H9 (cell line): ENCODE data around the gene GNAI2. TPM values are rescaled to one million over a fixed set of nuclear protein-coding genes. Genes with fewer than 3 reads are reported as not detected.

ENCODE experiments used
- DNase-seq: peaks from one replicate; pipeline ENCODE4 v3.0.0-alpha.2; 2017
- H2AFZ ChIP-seq: one replicate; pipeline ENCODE4 v1.6.1; 2013; ENCODE audit warnings: mild to moderate bottlenecking, low read length, control low read depth, moderate library complexity
- H2AK5ac ChIP-seq: 2 replicates; pipeline ENCODE4 v1.6.1; 2013; ENCODE audit warnings: low read length, control low read depth, mixed read lengths; ENCODE audit not compliant: insufficient read length
- H2BK120ac ChIP-seq: one replicate; pipeline ENCODE4 v1.6.1; 2013; ENCODE audit warnings: low read depth, mild to moderate bottlenecking, low read length, control low read depth, inconsistent platforms; ENCODE audit not compliant: poor library complexity, severe bottlenecking
- H2BK12ac ChIP-seq: 2 replicates; pipeline ENCODE4 v1.6.1; 2013; ENCODE audit warnings: low read length, control low read depth, mixed read lengths, low read depth; ENCODE audit not compliant: insufficient read length
- H2BK15ac ChIP-seq: 2 replicates; pipeline ENCODE4 v1.6.1; 2013; ENCODE audit warnings: low read depth, low read length, control low read depth
- H2BK20ac ChIP-seq: one replicate; pipeline ENCODE4 v1.6.1; 2013; ENCODE audit warnings: low read depth, mild to moderate bottlenecking, low read length, control low read depth, inconsistent platforms; ENCODE audit not compliant: poor library complexity, severe bottlenecking
- H2BK5ac ChIP-seq: 2 replicates; pipeline ENCODE4 v1.6.1; 2013; ENCODE audit warnings: low read length, control low read depth, mixed read lengths; ENCODE audit not compliant: insufficient read length
- H3K14ac ChIP-seq: 2 replicates; pipeline ENCODE4 v1.6.1; 2013; ENCODE audit warnings: low read length, control low read depth; ENCODE audit not compliant: insufficient read depth
- H3K18ac ChIP-seq: 2 replicates; pipeline ENCODE4 v1.6.1; 2013; ENCODE audit warnings: low read depth, mild to moderate bottlenecking, mixed read lengths, low read length, control low read depth; ENCODE audit not compliant: insufficient read length
- H3K23ac ChIP-seq: 2 replicates; pipeline ENCODE4 v1.6.1; 2013; ENCODE audit warnings: low read length, control low read depth, mixed read lengths, low read depth; ENCODE audit not compliant: insufficient read length
- H3K23me2 ChIP-seq: 2 replicates; pipeline ENCODE4 v1.6.1; 2013; ENCODE audit warnings: low read depth, mild to moderate bottlenecking, mixed read lengths, low read length, control low read depth; ENCODE audit not compliant: insufficient read length, poor library complexity, severe bottlenecking
- H3K27ac ChIP-seq: 2 replicates; pipeline ENCODE4 v1.5.1; 2013; ENCODE audit warnings: low read length, control low read depth, mixed read lengths, low read depth; ENCODE audit not compliant: insufficient read length
- H3K27me3 ChIP-seq: 2 replicates; pipeline ENCODE4 v1.6.1; 2013; ENCODE audit warnings: low read length, control low read depth, inconsistent platforms; ENCODE audit not compliant: insufficient read depth
- H3K4ac ChIP-seq: 2 replicates; pipeline ENCODE4 v1.6.1; 2013; ENCODE audit warnings: low read depth, mild to moderate bottlenecking, control low read depth, inconsistent platforms, low read length, moderate library complexity
- H3K4me1 ChIP-seq: 2 replicates; pipeline ENCODE4 v1.6.1; 2013; ENCODE audit warnings: low read length, control low read depth, inconsistent platforms; ENCODE audit not compliant: insufficient read depth
- H3K4me2 ChIP-seq: 2 replicates; pipeline ENCODE4 v1.6.1; 2013; ENCODE audit warnings: low read length, control low read depth, mixed read lengths; ENCODE audit not compliant: insufficient read length, insufficient read depth
- H3K56ac ChIP-seq: 2 replicates; pipeline ENCODE4 v1.6.1; 2013; ENCODE audit warnings: low read depth, mild to moderate bottlenecking, mixed read lengths, low read length, control low read depth; ENCODE audit not compliant: insufficient read length
- H3K79me1 ChIP-seq: 2 replicates; pipeline ENCODE4 v1.6.1; 2013; ENCODE audit warnings: low read depth, mild to moderate bottlenecking, moderate library complexity, low read length, control low read depth, inconsistent platforms; ENCODE audit not compliant: insufficient read depth, poor library complexity, severe bottlenecking
- H3K79me2 ChIP-seq: 2 replicates; pipeline ENCODE4 v1.6.1; 2013; ENCODE audit warnings: low read length, control low read depth, inconsistent platforms; ENCODE audit not compliant: insufficient read depth
- H3K9ac ChIP-seq: 2 replicates; pipeline ENCODE4 v1.6.1; 2013; ENCODE audit warnings: low read length, control low read depth, mixed read lengths; ENCODE audit not compliant: insufficient read length; ENCODE audit errors: extremely low read depth
- H3K9me3 ChIP-seq: one replicate; pipeline ENCODE4 v1.6.1; 2013; ENCODE audit warnings: low read depth, low read length, inconsistent platforms; ENCODE audit not compliant: control insufficient read depth
- H3T11ph ChIP-seq: one replicate; pipeline ENCODE4 v1.6.1; 2013; ENCODE audit warnings: mild to moderate bottlenecking, low read length, control low read depth, inconsistent platforms
- H4K20me1 ChIP-seq: one replicate; pipeline ENCODE4 v1.6.1; 2013; ENCODE audit not compliant: control insufficient read depth, insufficient read length, insufficient read depth
- H4K5ac ChIP-seq: 2 replicates; pipeline ENCODE4 v1.6.1; 2013; ENCODE audit warnings: low read depth, mild to moderate bottlenecking, mixed read lengths, low read length, control low read depth; ENCODE audit not compliant: insufficient read length
- H4K8ac ChIP-seq: replicated peaks from 2 replicates; pipeline ENCODE4 v1.6.1; 2013; ENCODE audit warnings: low read length, control low read depth, mixed read lengths, low read depth; ENCODE audit not compliant: insufficient read length
- H4K91ac ChIP-seq: 2 replicates; pipeline ENCODE4 v1.6.1; 2013; ENCODE audit warnings: low read depth, mild to moderate bottlenecking, moderate library complexity, mixed read lengths, low read length, control low read depth; ENCODE audit not compliant: insufficient read length
- H3K27ac Mint-ChIP-seq, 3 experiments: 2 replicates in 2 of 3; 3 replicates in 1 of 3; pipeline ENCODE4 v1.8.0; 2020 to 2021; ENCODE audit warnings: mixed read lengths in 3 of 3, mild to moderate bottlenecking in 1 of 3, moderate library complexity in 1 of 3
- H3K27me3 Mint-ChIP-seq: 2 replicates; pipeline ENCODE4 v1.8.0; 2021; ENCODE audit warnings: low read depth, mild to moderate bottlenecking, moderate library complexity, mixed read lengths
- H3K36me3 Mint-ChIP-seq, 3 experiments: 2 replicates in 2 of 3; 3 replicates in 1 of 3; pipeline ENCODE4 v1.8.0; 2020 to 2021; ENCODE audit warnings: low read depth in 3 of 3, mixed read lengths in 3 of 3; ENCODE audit not compliant: insufficient read depth in 1 of 3
- H3K4me1 Mint-ChIP-seq, 2 experiments: 2 replicates each; pipeline ENCODE4 v1.8.0; 2020; ENCODE audit warnings: mixed read lengths in 2 of 2
- H3K4me3 Mint-ChIP-seq, 2 experiments: 2 replicates in 1 of 2; 3 replicates in 1 of 2; pipeline ENCODE4 v1.8.0; 2020 to 2021; ENCODE audit warnings: mild to moderate bottlenecking in 2 of 2, mixed read lengths in 2 of 2, moderate library complexity in 1 of 2
- H3K9me3 Mint-ChIP-seq, 2 experiments: 2 replicates in 1 of 2; 3 replicates in 1 of 2; pipeline ENCODE4 v1.8.0; 2020; ENCODE audit warnings: mild to moderate bottlenecking in 2 of 2, mixed read lengths in 2 of 2, moderate library complexity in 1 of 2
- WGBS: extraction: QIAGEN DNeasy Blood & Tissue Kit; methylation state at CpG from one replicate; pipeline ENCODE4 v1.1.7; 2013; ENCODE audit warnings: missing lambda C conversion rate, low lambda C conversion rate, mixed read lengths; ENCODE audit not compliant: insufficient read length; ENCODE audit errors: extremely low coverage; 5-methylcytosine and 5-hydroxymethylcytosine counted together
- total RNA-seq: library from RNA; stranded (reverse); gene quantifications from 2 replicates; pipeline ENCODE4 v1.2.1, GENCODE V29; 2021
- TF ChIP-seq, protein P1 (sequence below): fragments of 200-600 bp; sonication (generic); conservative IDR thresholded peaks from 3 replicates; pipeline ENCODE4 v1.8.0; 2021; ENCODE audit warnings: antibody characterized with exemption, mild to moderate bottlenecking

The GNAI2 gene
- total RNA-seq, 1 experiment from 2014 or later: 218 TPM

GRCh38 chr3:50202353-50203112 is 33.5 kb upstream of the GNAI2 start:
- H3K27me3 ChIP-seq: peaks cover 7% of the 10 kb centered on the region; the same call in 1 of the 2 replicates
- H3K4me1 Mint-ChIP-seq: peaks cover 22% of the 10 kb centered on the region in 2 experiments
- H3K9me3 ChIP-seq: no peaks in the 10 kb centered on the region
- no peaks in the 10 kb centered on the region for H3K79me2 ChIP-seq
- no peaks in the 10 kb centered on the region for H3K36me3 Mint-ChIP-seq
- H2AFZ ChIP-seq: no peak overlapping the region
- H3K14ac ChIP-seq: no peak overlapping the region
- peak overlapping the region in 2 of 3 experiments; percentile 19 to 71; a peak in 4 of 7 replicates for H3K27ac Mint-ChIP-seq
- no peak overlapping the region for H3K56ac ChIP-seq
- no peak overlapping the region for H3T11ph ChIP-seq
- no peak overlapping the region for H4K5ac ChIP-seq
- H3K9ac ChIP-seq: no peak overlapping the region
- H3K27me3 Mint-ChIP-seq: peaks cover 63% of the 10 kb centered on the region
- no peaks in the 10 kb centered on the region for H3K4me1 ChIP-seq
- H3K4me3 Mint-ChIP-seq: 0 out of 5 replicates have a peak overlapping the region, but pooled peaks of 1 of the 2 experiments have one; percentile 5
- no peak overlapping the region for H3K27ac ChIP-seq
- WGBS: no CpG with 5 or more reads among the region's 16 CpGs
- H2BK20ac ChIP-seq: no peak overlapping the region
- TF ChIP-seq, protein P1, sequence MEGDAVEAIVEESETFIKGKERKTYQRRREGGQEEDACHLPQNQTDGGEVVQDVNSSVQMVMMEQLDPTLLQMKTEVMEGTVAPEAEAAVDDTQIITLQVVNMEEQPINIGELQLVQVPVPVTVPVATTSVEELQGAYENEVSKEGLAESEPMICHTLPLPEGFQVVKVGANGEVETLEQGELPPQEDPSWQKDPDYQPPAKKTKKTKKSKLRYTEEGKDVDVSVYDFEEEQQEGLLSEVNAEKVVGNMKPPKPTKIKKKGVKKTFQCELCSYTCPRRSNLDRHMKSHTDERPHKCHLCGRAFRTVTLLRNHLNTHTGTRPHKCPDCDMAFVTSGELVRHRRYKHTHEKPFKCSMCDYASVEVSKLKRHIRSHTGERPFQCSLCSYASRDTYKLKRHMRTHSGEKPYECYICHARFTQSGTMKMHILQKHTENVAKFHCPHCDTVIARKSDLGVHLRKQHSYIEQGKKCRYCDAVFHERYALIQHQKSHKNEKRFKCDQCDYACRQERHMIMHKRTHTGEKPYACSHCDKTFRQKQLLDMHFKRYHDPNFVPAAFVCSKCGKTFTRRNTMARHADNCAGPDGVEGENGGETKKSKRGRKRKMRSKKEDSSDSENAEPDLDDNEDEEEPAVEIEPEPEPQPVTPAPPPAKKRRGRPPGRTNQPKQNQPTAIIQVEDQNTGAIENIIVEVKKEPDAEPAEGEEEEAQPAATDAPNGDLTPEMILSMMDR: no peak
- H3K4ac ChIP-seq: no peak overlapping the region
- no peak overlapping the region for H4K8ac ChIP-seq
- H3K9me3 Mint-ChIP-seq: no peaks in the 10 kb centered on the region; a peak in 1 of 5 replicates
- no peak overlapping the region for H3K4me2 ChIP-seq
- H2AK5ac ChIP-seq: no peak overlapping the region
- no peak overlapping the region for H3K18ac ChIP-seq
- H2BK12ac ChIP-seq: no peak overlapping the region
- no peak overlapping the region for H4K91ac ChIP-seq
- H4K20me1 ChIP-seq: no peaks in the 10 kb centered on the region
- H2BK5ac ChIP-seq: no peak overlapping the region
- peaks cover 7% of the 10 kb centered on the region for H3K23me2 ChIP-seq
- H2BK15ac ChIP-seq: no peak overlapping the region
- no peak for DNase-seq
- H2BK120ac ChIP-seq: no peak overlapping the region
- H3K23ac ChIP-seq: no peak overlapping the region
- H3K79me1 ChIP-seq: no peaks in the 10 kb centered on the region
